Measurements from ENCODE around the gene SLC29A3. TPM values are rescaled to one million over a fixed set of nuclear protein-coding genes. Genes with fewer than 3 reads are reported as not detected.
A peak's percentile ranks its signal among the peaks of the same experiment; 100 is the strongest.

SLC29A3 gene
- total RNA-seq, 2 donors from 2014 or later, result 4.6 to 12.7 TPM

DNA sequence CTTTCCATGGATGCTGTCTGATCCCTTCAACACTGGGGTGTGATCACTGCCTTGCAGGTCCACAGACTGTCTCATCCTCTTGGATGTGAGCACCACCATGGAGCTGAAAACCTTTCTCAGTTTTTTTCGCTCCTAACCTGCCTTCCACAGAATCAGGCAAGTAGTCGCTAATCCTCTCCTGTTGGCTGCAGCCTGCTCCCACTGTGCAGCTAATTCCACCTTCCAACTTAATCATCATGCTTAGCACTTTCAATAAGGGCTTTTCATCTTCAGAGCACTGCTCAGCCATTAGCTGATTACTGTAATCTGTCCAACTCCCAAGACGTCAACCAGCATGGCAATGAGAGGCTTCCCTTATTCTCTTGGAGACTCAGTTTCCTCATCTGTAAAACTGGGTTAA lies 62.6 kb downstream of the SLC29A3 start:
- no peak overlapping the region for H3K4me3 ChIP-seq
- no peaks in the 10 kb centered on the region for H3K27me3 ChIP-seq (replicated peaks; ENCODE audit: insufficient read depth)
- no peak overlapping the region for H3K27ac ChIP-seq
- TF ChIP-seq POLR2AphosphoS5 (IDR thresholded peaks at IDR 0.05) (no peak), POLR2A (IDR thresholded peaks at IDR 0.05) (no peak)
- TF ChIP-seq, protein P1, sequence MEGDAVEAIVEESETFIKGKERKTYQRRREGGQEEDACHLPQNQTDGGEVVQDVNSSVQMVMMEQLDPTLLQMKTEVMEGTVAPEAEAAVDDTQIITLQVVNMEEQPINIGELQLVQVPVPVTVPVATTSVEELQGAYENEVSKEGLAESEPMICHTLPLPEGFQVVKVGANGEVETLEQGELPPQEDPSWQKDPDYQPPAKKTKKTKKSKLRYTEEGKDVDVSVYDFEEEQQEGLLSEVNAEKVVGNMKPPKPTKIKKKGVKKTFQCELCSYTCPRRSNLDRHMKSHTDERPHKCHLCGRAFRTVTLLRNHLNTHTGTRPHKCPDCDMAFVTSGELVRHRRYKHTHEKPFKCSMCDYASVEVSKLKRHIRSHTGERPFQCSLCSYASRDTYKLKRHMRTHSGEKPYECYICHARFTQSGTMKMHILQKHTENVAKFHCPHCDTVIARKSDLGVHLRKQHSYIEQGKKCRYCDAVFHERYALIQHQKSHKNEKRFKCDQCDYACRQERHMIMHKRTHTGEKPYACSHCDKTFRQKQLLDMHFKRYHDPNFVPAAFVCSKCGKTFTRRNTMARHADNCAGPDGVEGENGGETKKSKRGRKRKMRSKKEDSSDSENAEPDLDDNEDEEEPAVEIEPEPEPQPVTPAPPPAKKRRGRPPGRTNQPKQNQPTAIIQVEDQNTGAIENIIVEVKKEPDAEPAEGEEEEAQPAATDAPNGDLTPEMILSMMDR (IDR thresholded peaks at IDR 0.05), result no peak
- H3K36me3 ChIP-seq, result no peaks in the 10 kb centered on the region
- H3K4me1 ChIP-seq (replicated peaks), result no peaks in the 10 kb centered on the region
- 89% methylated on average over 3 of the region's 3 CpGs for WGBS
- H3K9me3 ChIP-seq, result no peaks in the 10 kb centered on the region
- intact Hi-C loops (cut with DNase I), result loop anchor here (5.0 kb wide), 2 partner anchors 191 to 326 kb away; no protein-coding TSS in a partner anchor
- no peak for DNase-seq (ENCODE audit: low spot score)

GRCh38 chr10:71382028-71382427 lies 63.0 kb downstream of the SLC29A3 start:
- intact Hi-C loops (cut with DNase I), result loop anchor here (5.0 kb wide), 2 partner anchors 190 to 325 kb away; no protein-coding TSS in a partner anchor
- WGBS, result 95% methylated on average over 2 of the region's 2 CpGs

GRCh38 chr10:71382757-71383156 lies 63.7 kb downstream of the SLC29A3 start:
- H3K4me1 ChIP-seq (replicated peaks), result no peaks in the 10 kb centered on the region
- H3K9me3 ChIP-seq, result no peaks in the 10 kb centered on the region
- intact Hi-C loops (cut with DNase I), result loop anchor here (5.0 kb wide), 2 partner anchors 190 to 325 kb away; no protein-coding TSS in a partner anchor
- no peaks in the 10 kb centered on the region for H3K27me3 ChIP-seq (replicated peaks; ENCODE audit: insufficient read depth)
- no peaks in the 10 kb centered on the region for H3K36me3 ChIP-seq
- TF ChIP-seq POLR2A (IDR thresholded peaks at IDR 0.05), result no peak
- TF ChIP-seq, protein P1 (IDR thresholded peaks at IDR 0.05), result no peak
- TF ChIP-seq POLR2AphosphoS5 (IDR thresholded peaks at IDR 0.05), result no peak
- 100% methylated on average over 1 of the region's 1 CpG for WGBS
- H3K4me3 ChIP-seq, result no peak overlapping the region
- no peak for DNase-seq (ENCODE audit: low spot score)
- H3K27ac ChIP-seq, result no peak overlapping the region

More at GRCh38 chr10:71382028-71382427, 63.0 kb downstream of the SLC29A3 start:
- no peak for TF ChIP-seq POLR2A (IDR thresholded peaks at IDR 0.05)
- TF ChIP-seq, protein P1 (IDR thresholded peaks at IDR 0.05), result no peak
- no peak for TF ChIP-seq POLR2AphosphoS5 (IDR thresholded peaks at IDR 0.05)
- Histone ChIP-seq H3K4me1 (replicated peaks) (no peaks in the 10 kb centered on the region), H3K27me3 (replicated peaks; ENCODE audit: insufficient read depth) (no peaks in the 10 kb centered on the region), H3K4me3 (no peak overlapping the region), H3K36me3 (no peaks in the 10 kb centered on the region), H3K27ac (no peak overlapping the region), H3K9me3 (no peaks in the 10 kb centered on the region)
- DNase-seq (ENCODE audit: low spot score), result no peak

GRCh38 chr10:71383972-71384687 lies 65.1 kb downstream of the SLC29A3 start:
- DNase-seq (ENCODE audit: low spot score), result peak; percentile 46
- intact Hi-C loops (cut with DNase I), result loop anchor here (5.0 kb wide), 2 partner anchors 188 to 323 kb away; no protein-coding TSS in a partner anchor
- Histone ChIP-seq H3K4me3 (no peak overlapping the region), H3K36me3 (no peaks in the 10 kb centered on the region), H3K9me3 (no peaks in the 10 kb centered on the region), H3K4me1 (replicated peaks) (no peaks in the 10 kb centered on the region), H3K27me3 (replicated peaks; ENCODE audit: insufficient read depth) (no peaks in the 10 kb centered on the region), H3K27ac (no peak overlapping the region)
- TF ChIP-seq, protein P1 (IDR thresholded peaks at IDR 0.05), result peak; percentile 71 to 92 (median 88)
- TF ChIP-seq POLR2A (IDR thresholded peaks at IDR 0.05), result no peak
- whole genome bisulfite sequencing, result 34% methylated on average over 10 of the region's 10 CpGs

DNA sequence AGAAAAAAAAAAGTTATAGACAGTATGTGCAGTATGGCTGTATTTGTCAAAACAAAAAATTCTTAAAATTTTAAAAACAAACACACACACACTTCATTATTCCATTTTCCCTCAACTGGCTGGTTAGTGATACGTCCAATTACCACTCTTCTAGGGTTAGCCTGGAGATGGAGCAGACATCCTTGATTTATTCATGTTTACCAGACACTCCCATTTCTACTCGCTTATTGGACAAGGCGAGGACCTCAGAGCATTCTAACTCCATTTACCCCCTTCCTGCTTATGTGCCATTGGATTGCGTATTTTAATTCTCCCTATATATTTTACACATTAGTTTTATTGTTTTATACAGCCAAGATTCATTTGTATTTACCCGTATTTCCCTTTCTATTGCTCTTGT lies 69.1 kb downstream of the SLC29A3 start:
- no peak overlapping the region for H3K4me3 ChIP-seq
- H3K27ac ChIP-seq, result no peak overlapping the region
- H3K9me3 ChIP-seq, result no peaks in the 10 kb centered on the region
- H3K36me3 ChIP-seq, result no peaks in the 10 kb centered on the region
- TF ChIP-seq POLR2AphosphoS5 (IDR thresholded peaks at IDR 0.05), result no peak
- no peak for TF ChIP-seq POLR2A (IDR thresholded peaks at IDR 0.05)
- TF ChIP-seq, protein P1 (IDR thresholded peaks at IDR 0.05), result no peak
- WGBS, result 79% methylated on average over 5 of the region's 5 CpGs
- no peak for DNase-seq (ENCODE audit: low spot score)
- no peaks in the 10 kb centered on the region for H3K27me3 ChIP-seq (replicated peaks; ENCODE audit: insufficient read depth)
- no peaks in the 10 kb centered on the region for H3K4me1 ChIP-seq (replicated peaks)
- intact Hi-C loops (cut with DNase I), result no loop called here
